GM23338 (cell line): ENCODE measurements around the gene TMEM59.

Source experiments
- CTCF ChIP-seq, 2 experiments: fragments of 200-600 bp in 1 of 2; sonication (generic) in 1 of 2; conservative IDR thresholded peaks; 2 replicates each; pipeline versions ENCODE4 v1.5.1 to v1.6.1; 2016 to 2017; ENCODE audit warnings: antibody characterized with exemption in 2 of 2, low read depth in 2 of 2, mild to moderate bottlenecking in 2 of 2, moderate library complexity in 1 of 2
- EZH2phosphoT487 ChIP-seq: fragments of 200-600 bp; sonication (generic); IDR thresholded peaks from one replicate; pipeline ENCODE4 v1.8.1; 2018; ENCODE audit warnings: antibody characterized with exemption; ENCODE audit not compliant: unreplicated experiment
- POLR2AphosphoS5 ChIP-seq: IDR thresholded peaks from 2 replicates; pipeline ENCODE4 v1.6.1; 2016; ENCODE audit warnings: antibody characterized with exemption, low read depth
- REST ChIP-seq: IDR thresholded peaks from one replicate; pipeline ENCODE4 v1.6.1; 2018; ENCODE audit warnings: antibody characterized with exemption; ENCODE audit not compliant: unreplicated experiment

- TF ChIP-seq CTCF (conservative IDR thresholded peaks at IDR 0.05; ENCODE audit: low read depth in 2 of 2), result no peak; a peak in 1 of 4 replicates
- TF ChIP-seq REST, result no peak
- TF ChIP-seq EZH2phosphoT487, result no peak
- no peak for TF ChIP-seq POLR2AphosphoS5
Measured at GRCh38 chr1:54096227-54096876, 43.3 kb upstream of the TMEM59 start.
